Activated CD8-positive, alpha-beta T cell treated with anti-CD3 and anti-CD28 coated beads for 36 hours (primary cell): Measurements from ENCODE around the gene ADCY9. TPM values are rescaled to one million over a fixed set of nuclear protein-coding genes. Genes with fewer than 3 reads are reported as not detected.

ENCODE experiments used
- ATAC-seq: fragments of 200-7000 bp; cut with Tn5 transposase; one replicate; pipeline ENCODE4 v1.10.0; 2021; ENCODE audit warnings: mild to moderate bottlenecking, moderate library complexity
- CTCF ChIA-PET: fragments of 350-600 bp; sonication (Branson Sonifier 250); formaldehyde crosslinking; loops from one replicate; lab custom pipeline; 2021; ENCODE audit warnings: antibody characterized with exemption; lab: Charles Lee
- POLR2A ChIA-PET: fragments of 350-600 bp; sonication (Branson Sonifier 250); formaldehyde crosslinking; loops from one replicate; lab custom pipeline; 2021; ENCODE audit warnings: antibody characterized with exemption; lab: Charles Lee
- DNase-seq: peaks from one replicate; pipeline ENCODE4 v3.0.0-alpha.2; 2020
- H3K27ac Mint-ChIP-seq: one replicate; pipeline ENCODE4 v1.8.0; 2021; ENCODE audit warnings: mild to moderate bottlenecking, mixed read lengths
- H3K27me3 Mint-ChIP-seq: one replicate; pipeline ENCODE4 v1.8.0; 2021; ENCODE audit warnings: mixed read lengths
- H3K36me3 Mint-ChIP-seq: one replicate; pipeline ENCODE4 v1.8.0; 2021; ENCODE audit warnings: low read depth, mixed read lengths
- H3K4me1 Mint-ChIP-seq: one replicate; pipeline ENCODE4 v1.8.0; 2021; ENCODE audit warnings: low read depth, mixed read lengths
- H3K4me3 Mint-ChIP-seq: one replicate; pipeline ENCODE4 v1.8.0; 2021; ENCODE audit warnings: mild to moderate bottlenecking, moderate library complexity, mixed read lengths
- H3K9me3 Mint-ChIP-seq: one replicate; pipeline ENCODE4 v1.8.0; 2021; ENCODE audit warnings: mixed read lengths
- CTCF ChIP-seq: fragments of 200-600 bp; IDR thresholded peaks from one replicate; pipeline ENCODE4 v1.8.0; 2022; ENCODE audit warnings: antibody characterized with exemption, mild to moderate bottlenecking
- intact Hi-C: fragments of 100-400 bp; cut with micrococcal nuclease; formaldehyde crosslinking; loops from one replicate; pipeline ENCODE4 v1.10.0; 2022
- total RNA-seq, 2 experiments: library from RNA; stranded (reverse); gene quantifications; one replicate each; pipeline ENCODE4 v1.2.3, GENCODE V29; 2021

Gene ADCY9
- total RNA-seq, 2 experiments from 2014 or later: 4.1 to 4.8 TPM

- Mint-ChIP-seq H3K4me1 (peaks cover 11% of the 10 kb centered on the region), H3K36me3 (no peaks in the 10 kb centered on the region), H3K27me3 (no peaks in the 10 kb centered on the region), H3K27ac (no peak overlapping the region), H3K4me3 (no peak overlapping the region), H3K9me3 (no peaks in the 10 kb centered on the region)
- ChIA-PET POLR2A (interaction anchor here (0.8 kb wide), 1 partner anchor 19 kb away, joined by 3 read pairs; no protein-coding TSS in a partner anchor), CTCF (interaction anchor here (1.3 kb wide), 1 partner anchor 219 kb away, joined by 4 read pairs; no protein-coding TSS in a partner anchor)
- DNase-seq: no peak
- no peak for TF ChIP-seq CTCF
- intact Hi-C loops: no loop called here
- no peak for ATAC-seq
Observed at GRCh38 chr16:4034963-4035362, 81.3 kb downstream of the ADCY9 start.

GRCh38 chr16:4033951-4034350 lies 82.3 kb downstream of the ADCY9 start:
- TF ChIP-seq CTCF: no peak
- Mint-ChIP-seq H3K27ac (no peak overlapping the region), H3K36me3 (no peaks in the 10 kb centered on the region), H3K4me1 (peaks cover 11% of the 10 kb centered on the region), H3K27me3 (no peaks in the 10 kb centered on the region), H3K4me3 (no peak overlapping the region), H3K9me3 (no peaks in the 10 kb centered on the region)
- DNase-seq: no peak
- ChIA-PET CTCF (no interaction called here), POLR2A (interaction anchor here (0.8 kb wide), 1 partner anchor 18 kb away, joined by 3 read pairs; no protein-coding TSS in a partner anchor)
- ATAC-seq: no peak
- intact Hi-C loops: no loop called here

- CTCF ChIA-PET: interaction anchor here (0.9 kb wide), 1 partner anchor 21 kb away, joined by 3 read pairs; no protein-coding TSS in a partner anchor
- Mint-ChIP-seq H3K4me3 (no peak overlapping the region), H3K4me1 (peaks cover 11% of the 10 kb centered on the region), H3K27ac (no peak overlapping the region), H3K9me3 (no peaks in the 10 kb centered on the region), H3K27me3 (no peaks in the 10 kb centered on the region), H3K36me3 (no peaks in the 10 kb centered on the region)
- intact Hi-C loops: no loop called here
- no peak for TF ChIP-seq CTCF
- DNase-seq (peak; percentile 46), ATAC-seq (peak; percentile 64)
- POLR2A ChIA-PET: no interaction called here
Observed at GRCh38 chr16:4032768-4033167, 83.5 kb downstream of the ADCY9 start.

GRCh38 chr16:4028144-4028543 lies 88.1 kb downstream of the ADCY9 start:
- Mint-ChIP-seq H3K36me3 (peaks cover 3% of the 10 kb centered on the region), H3K4me3 (no peak overlapping the region), H3K9me3 (no peaks in the 10 kb centered on the region), H3K27ac (no peak overlapping the region), H3K27me3 (no peaks in the 10 kb centered on the region), H3K4me1 (peaks cover 11% of the 10 kb centered on the region)
- no peak for TF ChIP-seq CTCF
- ATAC-seq (no peak), DNase-seq (no peak)
- intact Hi-C loops: no loop called here
- ChIA-PET POLR2A (interaction anchor here (0.8 kb wide), 1 partner anchor 22 kb away, joined by 3 read pairs; no protein-coding TSS in a partner anchor), CTCF (interaction anchor here (1.9 kb wide), 1 partner anchor 226 kb away, joined by 4 read pairs; no protein-coding TSS in a partner anchor)

GRCh38 chr16:4026854-4027253 lies 89.4 kb downstream of the ADCY9 start:
- no peak overlapping the region for H3K27ac Mint-ChIP-seq
- no peak overlapping the region for H3K4me3 Mint-ChIP-seq
- intact Hi-C loops: no loop called here
- H3K9me3 Mint-ChIP-seq: no peaks in the 10 kb centered on the region
- CTCF ChIA-PET: no interaction called here
- ATAC-seq: no peak
- TF ChIP-seq CTCF: no peak
- peaks cover 3% of the 10 kb centered on the region for H3K36me3 Mint-ChIP-seq
- POLR2A ChIA-PET: no interaction called here
- no peak for DNase-seq
- H3K27me3 Mint-ChIP-seq: no peaks in the 10 kb centered on the region
- H3K4me1 Mint-ChIP-seq: peaks cover 7% of the 10 kb centered on the region
